Measurements from ENCODE around the gene SPRTN. TPM values are rescaled to one million over a fixed set of nuclear protein-coding genes. Genes with fewer than 3 reads are reported as not detected.

Gene SPRTN
- total RNA-seq, 1 experiment from 2014 or later: 14.9 TPM

- no peak for TF ChIP-seq REST (IDR thresholded peaks at IDR 0.05; ENCODE audit: low read depth)
- TF ChIP-seq SP1 (IDR thresholded peaks at IDR 0.05; ENCODE audit: low read depth): no peak
- TF ChIP-seq EGR1 (IDR thresholded peaks at IDR 0.05; ENCODE audit: low read depth): no peak
Observed at GRCh38 chr1:231386466-231386865, 48.4 kb downstream of the SPRTN start (continued).

GRCh38 chr1:231387770-231388669, 49.9 kb downstream of the SPRTN start:
- ChIA-PET RAD21 (ENCODE audit: low non-redundant PET in 1 of 2, low total read pairs in 2 of 2, uncharacterized antibody in 2 of 2, unreplicated experiment in 2 of 2) (no interaction called here), CTCF (no interaction called here), POLR2A (interaction anchor here (0.6 kb wide), 1 partner anchor 939 kb away, joined by 3 read pairs; no protein-coding TSS in a partner anchor)
- peaks cover 97% of the 10 kb centered on the region for H3K79me2 ChIP-seq (ENCODE audit: insufficient read depth, low read length)
- H3K27me3 ChIP-seq (ENCODE audit: insufficient read depth, low read length): no peaks in the 10 kb centered on the region
- peaks cover 21% of the 10 kb centered on the region for H4K20me1 ChIP-seq (ENCODE audit: insufficient read depth)
- no TSS peak for BruUV-seq (replicated peaks)
- no peak for DNase-seq (ENCODE audit: low read depth, low spot score)
- no peaks in the 10 kb centered on the region for H3K9me2 ChIP-seq (ENCODE audit: insufficient read depth)
- peak overlapping the region; percentile 35 for H3K4me2 ChIP-seq (ENCODE audit: low read length)
- no peak overlapping the region for H2AFZ ChIP-seq (ENCODE audit: low read depth, low read length, poor library complexity, severe bottlenecking)
- H3K9ac ChIP-seq (ENCODE audit: low read length): no peak overlapping the region
- H3K36me3 ChIP-seq (ENCODE audit: control insufficient read depth in 1 of 2, insufficient read depth in 2 of 2, low read length in 2 of 2): no peaks in the 10 kb centered on the region; a peak in 1 of 4 replicates
- no peaks in the 10 kb centered on the region for H3K9me3 ChIP-seq (ENCODE audit: control insufficient read depth in 1 of 2, insufficient read depth in 1 of 2, low read depth in 1 of 2, low read length in 2 of 2)
- intact Hi-C loops (cut with micrococcal nuclease): no loop called here
- H3K4me1 ChIP-seq (ENCODE audit: control insufficient read depth in 1 of 2, insufficient read depth in 2 of 2, low read length in 2 of 2): peaks cover 23 to 61% of the 10 kb centered on the region in 2 experiments
- TF ChIP-seq CEBPB (IDR thresholded peaks at IDR 0.05; ENCODE audit: low read depth) (no peak), MAX (IDR thresholded peaks at IDR 0.05) (no peak), ATF3 (IDR thresholded peaks at IDR 0.05) (no peak), FOSL1 (IDR thresholded peaks at IDR 0.05; ENCODE audit: low read depth) (peak; percentile 53)
- no peak overlapping the region for H3K4me3 ChIP-seq (replicated peaks in 1 of 2; ENCODE audit: low read depth in 1 of 2, low read length in 2 of 2)
- peak overlapping the region; percentile 49 for H3K27ac ChIP-seq (ENCODE audit: low read depth, low read length)
- ATAC-seq: peak; percentile 75
